GM18868 (cell line): Measurements from ENCODE around the gene BLTP3A.
"Not testable (repeated sequence)": the region's sequence is repeated elsewhere in the genome, so short reads cannot be mapped to it uniquely, and the experiment has no call there.

ENCODE experiments used
- ATAC-seq: cut with Tn5 transposase; IDR thresholded peaks from one replicate; pipeline ENCODE4 v1.9.1; 2021; ENCODE audit warnings: mild to moderate bottlenecking, moderate library complexity; ENCODE audit not compliant: unreplicated experiment

BLTP3A gene

GRCh38 chr6:34791701-34792604, at the start of gene BLTP3A:
TSS of gene BLTP3A (plus strand) at chr6:34792083. CDS start at chr6:34792251, 168 bp downstream.
- peak; percentile 87 for ATAC-seq

DNA sequence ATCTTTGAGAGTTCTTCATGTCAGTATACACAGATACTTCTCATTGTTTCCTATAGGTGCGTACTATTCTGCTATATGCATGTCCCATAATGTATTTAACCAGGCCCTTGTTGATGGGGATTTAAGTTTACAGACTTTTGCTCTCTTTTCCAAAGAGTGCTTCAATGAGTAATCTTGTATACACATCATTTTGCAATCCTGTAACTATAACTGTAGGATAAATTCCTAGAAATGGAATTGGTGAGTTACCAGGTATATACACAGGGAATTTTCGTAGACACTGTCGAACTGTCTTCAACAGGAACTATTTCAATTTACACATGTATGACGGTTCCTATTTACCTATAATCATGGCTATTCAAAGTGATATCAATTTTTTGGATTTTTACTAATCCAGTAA, 49.8 kb upstream of the BLTP3A start:
- ATAC-seq, result no peak

DNA sequence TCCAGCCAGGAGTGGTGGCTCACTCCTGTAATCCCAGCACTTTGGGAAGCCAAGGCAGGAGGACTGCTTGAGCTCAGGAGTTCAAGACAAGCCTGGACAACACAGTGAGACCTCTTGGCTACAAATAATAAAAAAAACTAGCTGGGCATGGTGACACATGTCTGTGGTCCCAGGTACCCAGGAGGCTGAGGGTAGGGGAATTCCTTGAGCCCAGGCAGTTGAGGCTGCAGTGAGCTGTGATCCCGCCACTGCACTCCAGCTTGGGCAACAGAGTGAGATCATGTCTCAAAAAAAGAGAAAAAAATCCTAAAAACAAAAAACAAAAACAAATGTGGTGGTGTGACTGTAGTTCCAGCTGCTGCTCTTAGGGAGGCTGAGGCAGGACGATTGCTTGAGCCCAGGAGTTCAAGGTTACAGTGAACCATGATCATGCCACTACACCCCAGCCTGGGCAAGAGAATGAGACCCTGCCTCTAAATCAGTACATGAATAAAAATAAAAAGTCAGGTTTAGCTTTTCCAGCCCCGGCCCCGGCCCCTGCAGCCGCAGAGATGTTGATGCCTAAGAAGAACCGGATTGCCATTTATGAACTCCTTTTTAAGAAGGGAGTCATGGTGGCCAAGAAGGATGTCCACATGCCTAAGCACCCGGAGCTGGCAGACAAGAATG, 48.1 kb upstream of the BLTP3A start:
- ATAC-seq, result no peak

- not testable (repeated sequence) for ATAC-seq
These were observed 47.6 kb upstream of the BLTP3A start for GRCh38 chr6:34744294-34744647.

DNA sequence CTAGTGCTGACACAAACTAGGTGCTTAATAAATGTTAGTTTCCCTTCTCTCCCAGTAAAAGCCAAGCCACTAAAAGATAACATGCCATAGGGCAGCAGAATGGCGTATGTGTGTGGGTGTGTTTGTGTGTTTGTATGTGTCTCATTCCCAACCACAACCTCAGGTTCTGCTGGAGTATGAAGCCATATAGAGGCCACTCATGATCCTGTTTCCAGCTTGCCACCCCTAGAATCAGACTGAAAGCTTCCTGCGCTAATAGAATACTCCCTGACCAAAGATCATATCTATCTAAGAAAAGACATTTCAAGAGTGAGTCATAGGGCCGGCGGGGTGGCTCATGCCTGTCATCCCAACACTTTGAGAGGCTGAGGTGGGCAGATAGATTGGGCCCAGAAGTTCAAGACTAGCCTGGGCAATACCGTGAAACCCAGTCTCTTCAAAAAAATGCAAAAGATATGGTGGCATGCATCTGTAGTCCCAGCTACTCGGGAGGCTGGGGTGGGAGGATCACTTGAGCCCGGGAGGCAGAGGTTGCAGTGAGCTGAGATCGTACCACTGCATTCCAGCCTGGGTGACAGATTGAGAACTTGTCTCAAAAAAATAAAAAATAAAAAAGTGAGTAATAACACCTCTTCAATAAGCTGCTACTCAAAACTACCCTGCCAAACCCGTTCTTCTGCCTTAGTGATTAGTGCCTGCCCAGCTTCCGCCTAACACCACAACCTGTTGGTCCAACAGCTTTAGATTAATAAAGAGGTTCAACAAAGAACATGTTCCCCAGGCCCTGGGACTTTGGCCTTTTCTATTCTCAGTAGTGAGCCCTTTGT, 46.4 kb upstream of the BLTP3A start:
- ATAC-seq, result no peak

- no peak for ATAC-seq
These were observed 45.6 kb upstream of the BLTP3A start for GRCh38 chr6:34746104-34746846.

DNA sequence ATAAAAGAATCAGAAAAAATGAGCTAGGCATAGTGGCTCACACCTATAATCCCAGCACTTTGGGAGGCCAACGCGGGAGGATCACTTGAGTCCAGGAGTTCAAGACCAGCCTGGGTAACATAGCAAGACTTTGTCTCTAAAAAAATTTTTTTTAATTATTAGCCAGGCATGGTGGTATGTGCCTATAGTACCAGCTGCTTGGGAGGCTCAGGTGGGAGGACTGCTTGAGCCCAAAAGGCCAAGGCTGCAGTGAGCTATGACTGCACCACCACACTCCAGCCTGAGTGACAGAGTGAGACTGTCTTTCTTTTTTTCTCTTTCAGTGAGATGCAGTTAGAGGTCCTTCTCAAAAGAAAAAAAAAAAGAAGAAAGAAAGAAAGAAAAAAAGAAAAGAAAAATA, 43.1 kb upstream of the BLTP3A start:
- no peak for ATAC-seq

GRCh38 chr6:34756513-34756856, 35.4 kb upstream of the BLTP3A start:
- ATAC-seq, result not testable (repeated sequence)

GRCh38 chr6:34757687-34758274, 34.1 kb upstream of the BLTP3A start:
- no peak for ATAC-seq

- ATAC-seq, result no peak
These were observed 31.8 kb upstream of the BLTP3A start for GRCh38 chr6:34760108-34760507.

- not testable (repeated sequence) for ATAC-seq
These were observed 30.2 kb upstream of the BLTP3A start for GRCh38 chr6:34761681-34762080.

- no peak for ATAC-seq
These were observed 23.7 kb upstream of the BLTP3A start for GRCh38 chr6:34768148-34768547.

DNA sequence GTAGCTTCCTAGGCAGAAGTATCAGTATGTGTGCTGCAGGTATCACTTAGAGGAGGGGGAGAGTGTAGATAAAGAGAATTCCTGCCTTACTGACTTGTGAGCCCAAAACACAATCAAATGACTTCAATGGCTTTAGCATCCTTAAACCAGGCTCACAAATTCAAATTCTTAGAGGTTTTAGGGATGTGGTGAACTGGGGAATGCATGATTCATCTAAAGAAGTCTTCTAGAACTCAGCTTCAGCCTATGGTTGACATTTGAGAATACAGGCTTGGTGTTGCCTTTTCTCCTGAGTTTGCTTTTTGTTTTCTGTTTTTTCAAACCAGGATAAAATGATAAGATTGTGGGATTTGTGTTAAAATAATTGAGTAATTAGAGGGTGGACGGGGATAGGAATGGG, 20.2 kb upstream of the BLTP3A start:
- no peak for ATAC-seq

DNA sequence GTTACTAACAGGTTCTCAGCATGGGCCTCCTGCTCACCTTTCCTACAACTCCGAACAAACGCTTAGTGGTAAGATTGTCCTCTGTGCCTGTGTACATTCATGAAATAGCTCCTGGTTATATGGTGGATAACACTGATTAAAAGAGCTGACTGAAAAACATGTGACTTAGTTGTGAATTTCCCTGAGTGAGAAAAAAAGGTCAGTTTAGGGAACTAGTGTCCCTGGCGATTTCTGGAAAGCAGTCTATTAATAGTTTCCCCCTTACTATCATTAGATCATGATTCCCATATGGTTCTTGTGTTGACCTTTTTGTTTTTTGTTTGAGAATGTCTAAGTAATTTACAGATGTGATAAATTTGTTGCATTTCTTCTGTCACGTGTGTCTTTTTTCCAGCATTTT, 18.9 kb upstream of the BLTP3A start:
- ATAC-seq, result no peak

DNA sequence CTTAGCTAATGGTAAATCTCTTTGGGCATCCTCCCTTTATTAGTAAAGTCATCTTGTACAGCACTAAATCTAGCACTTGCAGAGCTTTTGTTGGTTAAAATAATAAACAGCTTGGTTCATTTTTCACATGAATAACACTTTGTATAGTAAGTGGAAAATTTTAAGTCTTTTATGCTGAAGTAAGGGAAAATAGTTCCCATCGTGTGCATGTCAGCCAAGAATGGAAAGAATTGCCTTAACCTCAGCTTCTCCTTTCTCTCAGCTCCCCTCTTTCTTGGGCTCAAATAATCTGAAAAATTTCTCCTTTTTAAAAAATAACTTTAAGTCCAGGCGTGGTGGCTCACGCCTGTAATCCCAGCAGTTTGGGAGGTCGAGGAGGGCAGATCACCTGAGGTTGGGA, 18.0 kb upstream of the BLTP3A start:
- ATAC-seq, result no peak

GRCh38 chr6:34774967-34775366, 16.9 kb upstream of the BLTP3A start:
- no peak for ATAC-seq

GRCh38 chr6:34785375-34785774, 6.5 kb upstream of the BLTP3A start:
- not testable (repeated sequence) for ATAC-seq

GRCh38 chr6:34787152-34787551, 4.7 kb upstream of the BLTP3A start:
- not testable (repeated sequence) for ATAC-seq

DNA sequence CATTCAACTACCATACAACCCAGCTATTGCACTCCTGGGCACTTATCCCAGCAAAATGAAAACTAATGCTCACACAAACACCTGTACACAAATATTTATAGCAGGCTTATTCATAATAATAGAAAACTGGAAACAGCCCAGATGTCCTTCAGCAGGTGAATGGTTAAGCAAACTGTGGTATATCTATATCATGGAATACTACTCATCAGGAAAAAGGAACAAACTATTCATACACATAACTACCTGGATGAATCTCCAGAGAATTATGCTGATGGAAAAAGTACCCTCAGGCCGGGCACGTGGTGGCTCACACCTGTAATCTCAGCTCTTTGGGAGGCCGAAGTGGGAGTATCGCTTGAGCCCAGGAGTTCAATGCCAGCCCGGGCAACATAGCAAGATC, 3.8 kb upstream of the BLTP3A start:
- no peak for ATAC-seq

GRCh38 chr6:34791164-34791700, 651 bp upstream of the BLTP3A start:
- peak; percentile 33 for ATAC-seq
